ENCODE results near the gene ELK4. TPM values are rescaled to one million over a fixed set of nuclear protein-coding genes. Genes with fewer than 3 reads are reported as not detected.

The ELK4 gene
- total and polyA plus RNA-seq, 10 donors, result 8.5 to 109 (median 53.5) TPM

DNA sequence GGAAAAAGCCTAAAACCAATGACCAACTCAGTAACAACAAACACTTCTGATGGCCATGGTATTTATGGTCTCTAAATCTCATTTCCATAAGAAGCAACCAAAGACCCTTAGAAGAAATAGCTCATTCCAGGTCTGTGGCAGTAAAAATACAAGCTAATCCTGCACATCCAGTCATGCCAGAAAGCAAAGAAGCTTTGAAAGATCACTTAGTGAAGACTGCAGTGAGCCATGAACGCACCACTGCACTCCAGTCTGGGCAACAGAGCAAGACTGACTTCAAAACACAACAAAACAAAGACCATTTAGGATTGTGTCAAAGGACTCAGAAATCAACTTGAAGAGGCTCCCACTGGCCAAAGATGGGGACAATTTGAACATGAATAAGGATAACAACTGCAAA is 18.4 kb upstream of the ELK4 start:
- no peak for TF ChIP-seq POLR2AphosphoS5 (IDR thresholded peaks at IDR 0.05)
- no peak for TF ChIP-seq POLR2A (IDR thresholded peaks at IDR 0.05)
- TF ChIP-seq, protein P1, sequence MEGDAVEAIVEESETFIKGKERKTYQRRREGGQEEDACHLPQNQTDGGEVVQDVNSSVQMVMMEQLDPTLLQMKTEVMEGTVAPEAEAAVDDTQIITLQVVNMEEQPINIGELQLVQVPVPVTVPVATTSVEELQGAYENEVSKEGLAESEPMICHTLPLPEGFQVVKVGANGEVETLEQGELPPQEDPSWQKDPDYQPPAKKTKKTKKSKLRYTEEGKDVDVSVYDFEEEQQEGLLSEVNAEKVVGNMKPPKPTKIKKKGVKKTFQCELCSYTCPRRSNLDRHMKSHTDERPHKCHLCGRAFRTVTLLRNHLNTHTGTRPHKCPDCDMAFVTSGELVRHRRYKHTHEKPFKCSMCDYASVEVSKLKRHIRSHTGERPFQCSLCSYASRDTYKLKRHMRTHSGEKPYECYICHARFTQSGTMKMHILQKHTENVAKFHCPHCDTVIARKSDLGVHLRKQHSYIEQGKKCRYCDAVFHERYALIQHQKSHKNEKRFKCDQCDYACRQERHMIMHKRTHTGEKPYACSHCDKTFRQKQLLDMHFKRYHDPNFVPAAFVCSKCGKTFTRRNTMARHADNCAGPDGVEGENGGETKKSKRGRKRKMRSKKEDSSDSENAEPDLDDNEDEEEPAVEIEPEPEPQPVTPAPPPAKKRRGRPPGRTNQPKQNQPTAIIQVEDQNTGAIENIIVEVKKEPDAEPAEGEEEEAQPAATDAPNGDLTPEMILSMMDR (IDR thresholded peaks at IDR 0.05 in 8 of 11, conservative IDR thresholded peaks at IDR 0.05 in 3 of 11), result no peak
- H3K36me3 ChIP-seq, result peaks cover 0 to 31% (median 0%) of the 10 kb centered on the region in 6 donors
- H3K4me3 ChIP-seq, result no peak overlapping the region
- 55 to 91% (median 78%) methylated on average over 1 of the region's 1 CpG for WGBS, 5 donors
- no peak for DNase-seq
- H3K9me3 ChIP-seq, result no peaks in the 10 kb centered on the region
- intact Hi-C loops (cut with DNase I; ENCODE audit: low total_unique reads), result no loop called here
- no peaks in the 10 kb centered on the region for H3K27me3 ChIP-seq (replicated peaks in 1 of 7)
- H3K4me1 ChIP-seq, result no peaks in the 10 kb centered on the region
- no peak overlapping the region for H3K27ac ChIP-seq

DNA sequence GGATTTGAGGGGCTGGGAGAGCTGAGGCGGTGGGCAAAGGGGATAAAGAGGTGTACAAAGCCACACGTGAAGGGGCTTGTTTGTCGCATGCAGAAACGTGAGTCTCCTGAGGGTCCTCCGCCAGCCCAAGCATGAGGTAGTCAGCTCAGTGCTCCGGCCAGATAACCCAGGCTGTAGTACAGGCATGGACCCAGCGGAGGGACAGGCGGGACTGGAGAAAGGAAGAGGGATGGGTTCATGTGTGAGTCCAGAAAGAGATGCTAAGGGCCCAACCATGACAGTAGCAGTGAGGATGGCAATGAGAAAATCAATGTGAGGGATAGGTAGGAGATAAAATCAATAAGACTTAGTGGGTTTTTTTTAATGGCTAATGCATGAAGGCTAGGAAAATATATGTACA is 13.7 kb upstream of the ELK4 start:
- DNase-seq, result no peak
- Histone ChIP-seq H3K27ac (no peak overlapping the region), H3K4me1 (no peaks in the 10 kb centered on the region), H3K9me3 (no peaks in the 10 kb centered on the region), H3K27me3 (replicated peaks in 1 of 7) (no peaks in the 10 kb centered on the region), H3K36me3 (peaks cover 0 to 25% (median 0%) of the 10 kb centered on the region in 6 donors), H3K4me3 (no peak overlapping the region)
- 91 to 97% (median 94%) methylated on average over 8 of the region's 8 CpGs for WGBS, 5 donors
- TF ChIP-seq POLR2A (IDR thresholded peaks at IDR 0.05) (no peak), POLR2AphosphoS5 (IDR thresholded peaks at IDR 0.05) (no peak)
- TF ChIP-seq, protein P1 (IDR thresholded peaks at IDR 0.05 in 8 of 11, conservative IDR thresholded peaks at IDR 0.05 in 3 of 11), result no peak
- intact Hi-C loops (cut with DNase I; ENCODE audit: low total_unique reads), result no loop called here

DNA sequence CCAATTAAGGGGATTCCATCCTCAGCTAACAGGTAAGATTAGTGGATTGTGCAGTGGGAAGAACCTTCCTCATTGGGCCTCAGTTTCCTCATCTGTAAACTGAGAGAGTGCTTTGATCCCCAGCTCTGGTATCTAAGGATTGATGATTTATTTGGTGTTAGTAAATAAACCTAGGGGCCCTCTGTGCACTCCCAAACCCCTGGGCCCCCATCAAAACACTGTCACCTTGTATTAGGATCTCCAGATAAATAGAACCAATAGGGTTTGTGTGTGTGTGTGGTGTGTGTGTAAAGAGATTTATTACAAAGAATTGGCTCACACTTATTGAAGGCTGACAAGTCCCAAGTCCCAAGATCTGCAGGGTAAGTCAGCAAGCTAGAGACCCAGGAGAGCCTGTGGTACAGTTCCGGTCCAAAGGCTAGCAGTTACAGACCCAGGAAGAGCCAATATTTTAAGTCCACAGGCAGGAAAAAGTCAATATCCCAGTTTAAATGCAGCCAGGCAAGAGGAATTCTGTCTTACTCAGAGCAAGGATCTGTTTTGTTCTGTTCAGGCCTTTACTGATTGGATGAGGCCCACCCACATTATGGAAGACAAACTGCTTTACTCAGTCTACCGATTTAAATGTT is 11.0 kb upstream of the ELK4 start:
- intact Hi-C loops (cut with DNase I; ENCODE audit: low total_unique reads), result no loop called here
- Histone ChIP-seq H3K27me3 (replicated peaks in 1 of 7) (no peaks in the 10 kb centered on the region), H3K9me3 (no peaks in the 10 kb centered on the region), H3K4me3 (no peak overlapping the region), H3K4me1 (no peaks in the 10 kb centered on the region), H3K27ac (no peak overlapping the region), H3K36me3 (peaks cover 0 to 11% (median 0%) of the 10 kb centered on the region in 6 donors)
- no peak for DNase-seq
- TF ChIP-seq, protein P1 (IDR thresholded peaks at IDR 0.05 in 8 of 11, conservative IDR thresholded peaks at IDR 0.05 in 3 of 11), result no peak
- TF ChIP-seq POLR2AphosphoS5 (IDR thresholded peaks at IDR 0.05), result no peak
- TF ChIP-seq POLR2A (IDR thresholded peaks at IDR 0.05), result no peak
- WGBS, 5 donors, result 91 to 100% (median 95%) methylated on average over 2 of the region's 2 CpGs

DNA sequence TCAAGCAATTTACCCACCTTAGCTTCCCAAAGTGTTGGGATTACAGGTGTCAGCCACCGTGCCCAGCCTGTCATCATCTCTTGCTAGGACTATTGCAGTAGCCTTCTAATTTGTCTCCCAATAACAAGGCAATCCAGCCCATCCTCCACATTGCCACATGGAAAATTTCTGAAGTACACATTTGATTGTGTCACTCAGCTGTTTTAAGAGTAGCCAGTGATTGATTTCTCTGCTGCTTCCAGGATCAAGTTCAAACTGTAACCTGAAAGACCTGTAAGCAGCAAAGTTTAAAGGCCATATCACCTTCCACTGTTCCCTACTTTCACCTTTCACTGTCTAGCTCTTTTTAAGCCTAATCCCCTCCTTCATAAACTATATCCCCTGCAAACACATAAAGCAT is 7.8 kb upstream of the ELK4 start:
- no peaks in the 10 kb centered on the region for H3K36me3 ChIP-seq
- H3K4me3 ChIP-seq, result no peak overlapping the region
- no peaks in the 10 kb centered on the region for H3K9me3 ChIP-seq
- H3K27me3 ChIP-seq (replicated peaks in 1 of 7), result no peaks in the 10 kb centered on the region
- no peaks in the 10 kb centered on the region for H3K4me1 ChIP-seq
- TF ChIP-seq POLR2A (IDR thresholded peaks at IDR 0.05) (no peak), POLR2AphosphoS5 (IDR thresholded peaks at IDR 0.05) (no peak)
- TF ChIP-seq, protein P1 (IDR thresholded peaks at IDR 0.05 in 8 of 11, conservative IDR thresholded peaks at IDR 0.05 in 3 of 11), result no peak
- intact Hi-C loops (cut with DNase I; ENCODE audit: low total_unique reads), result no loop called here
- DNase-seq, result no peak
- WGBS, 5 donors, result 91 to 100% (median 95%) methylated on average over 1 of the region's 1 CpG
- H3K27ac ChIP-seq, result no peak overlapping the region
